HepG2 (cell line): ENCODE data around the gene AGXT. TPM values are rescaled to one million over a fixed set of nuclear protein-coding genes. Genes with fewer than 3 reads are reported as not detected.

ENCODE experiments used
- BCL6 ChIP-seq: IDR thresholded peaks from 2 replicates; pipeline ENCODE4 v1.6.1; 2016; ENCODE audit warnings: missing genetic modification reagents, missing compliant biosample characterization
- BRCA1 ChIP-seq: sonication (generic); formaldehyde crosslinking; IDR thresholded peaks from 2 replicates; pipeline ENCODE4 v1.4.0; 2020; ENCODE audit warnings: missing genetic modification reagents
- FOXK1 ChIP-seq: sonication (generic); formaldehyde crosslinking; IDR thresholded peaks from 2 replicates; pipeline ENCODE4 v1.4.0; 2020; ENCODE audit warnings: low read depth, missing genetic modification reagents, borderline replicate concordance
- GTF2F1 ChIP-seq: fragments of 150-350 bp; IDR thresholded peaks from 2 replicates; pipeline ENCODE4 v1.6.1; 2014; ENCODE audit warnings: low read length
- GTF3A ChIP-seq: sonication (generic); formaldehyde crosslinking; conservative IDR thresholded peaks from 2 replicates; pipeline ENCODE4 v1.4.0; 2020; ENCODE audit warnings: mild to moderate bottlenecking, missing genetic modification reagents
- HOXA7 ChIP-seq: sonication (generic); formaldehyde crosslinking; IDR thresholded peaks from 2 replicates; pipeline ENCODE4 v1.8.1; 2022; ENCODE audit warnings: mild to moderate bottlenecking, missing genetic modification reagents, moderate library complexity
- KMT2B ChIP-seq: IDR thresholded peaks from 2 replicates; pipeline ENCODE4 v1.6.1; 2016; ENCODE audit warnings: missing genetic modification reagents, missing compliant biosample characterization
- NR2F6 ChIP-seq, 2 experiments: IDR thresholded peaks; 2 replicates each; pipeline ENCODE4 v1.6.1; 2016; ENCODE audit warnings: antibody characterized with exemption in 1 of 2, mild to moderate bottlenecking in 1 of 2
- SMAD9 ChIP-seq: sonication (generic); formaldehyde crosslinking; IDR thresholded peaks from 2 replicates; pipeline ENCODE4 v1.5.1; 2020; ENCODE audit warnings: mild to moderate bottlenecking, missing genetic modification reagents
- TSC22D2 ChIP-seq: sonication (generic); formaldehyde crosslinking; IDR thresholded peaks from 2 replicates; pipeline ENCODE4 v1.5.1; 2020; ENCODE audit warnings: missing genetic modification reagents, mild to moderate bottlenecking, borderline replicate concordance
- ZFX ChIP-seq: sonication (generic); formaldehyde crosslinking; IDR thresholded peaks from 2 replicates; pipeline ENCODE4 v1.4.0; 2020; ENCODE audit warnings: mild to moderate bottlenecking, low read depth, missing genetic modification reagents, moderate library complexity
- ZKSCAN8 ChIP-seq: IDR thresholded peaks from 2 replicates; pipeline ENCODE4 v1.6.1; 2016; ENCODE audit warnings: borderline replicate concordance, missing genetic modification reagents, missing compliant biosample characterization
- ZMYM2 ChIP-seq: sonication (generic); formaldehyde crosslinking; IDR thresholded peaks from 2 replicates; pipeline ENCODE4 v1.8.0; 2022; ENCODE audit warnings: mild to moderate bottlenecking, missing genetic modification reagents
- ZNF138 ChIP-seq: sonication (generic); formaldehyde crosslinking; IDR thresholded peaks from 2 replicates; pipeline ENCODE4 v1.5.0; 2020; ENCODE audit warnings: mild to moderate bottlenecking, low read depth, missing genetic modification reagents
- ZNF563 ChIP-seq: sonication (generic); formaldehyde crosslinking; IDR thresholded peaks from 2 replicates; pipeline ENCODE4 v1.8.0; 2022; ENCODE audit warnings: mild to moderate bottlenecking, moderate library complexity, missing genetic modification reagents
- ZNF605 ChIP-seq: sonication (generic); formaldehyde crosslinking; IDR thresholded peaks from 2 replicates; pipeline ENCODE4 v1.8.0; 2022; ENCODE audit warnings: mild to moderate bottlenecking, missing genetic modification reagents
- ZNF841 ChIP-seq: sonication (generic); formaldehyde crosslinking; IDR thresholded peaks from 2 replicates; pipeline ENCODE4 v1.8.1; 2023; ENCODE audit warnings: missing genetic modification reagents, borderline replicate concordance
- polyA plus RNA-seq, 8 experiments: library from polyadenylated mRNA; depleted of rRNA in 3 of 8; stranded (reverse) in 7 of 8; unstranded in 1 of 8; fragments of >200 nt; fragmentation: Illumina TruSeq in 4 of 8; extraction: Trizol in 4 of 8; gene quantifications; 2 replicates each; pipeline versions ENCODE4 v1.2.1 to v1.2.3, GENCODE V29; 2011 to 2016; ENCODE audit warnings: low read depth in 4 of 8, missing spikeins in 1 of 8, mixed read lengths in 1 of 8; ENCODE audit not compliant: insufficient read depth in 1 of 8
- total RNA-seq, 5 experiments: library from RNA; depleted of rRNA; stranded (reverse); fragments of >200 nt; fragmentation: Illumina TruSeq; extraction: Trizol; gene quantifications; 2 replicates each; pipeline ENCODE4 v1.2.3, GENCODE V29; 2016; ENCODE audit warnings: low read depth in 1 of 5
- TF ChIP-seq, protein P1 (sequence below): sonication (generic); formaldehyde crosslinking; IDR thresholded peaks from 2 replicates; pipeline ENCODE4 v1.4.0; 2020; ENCODE audit warnings: mild to moderate bottlenecking, missing genetic modification reagents
- TF ChIP-seq, protein P2 (sequence below), 2 experiments: sonication (generic) in 1 of 2; formaldehyde crosslinking in 1 of 2; IDR thresholded peaks; 2 replicates each; pipeline versions ENCODE4 v1.4.0 to v1.6.1; 2016 to 2020; ENCODE audit warnings: borderline replicate concordance in 1 of 2, low read depth in 1 of 2, mild to moderate bottlenecking in 1 of 2, missing genetic modification reagents in 1 of 2
- TF ChIP-seq, protein P3 (sequence below): sonication (generic); formaldehyde crosslinking; IDR thresholded peaks from 2 replicates; pipeline ENCODE4 v1.5.0; 2020; ENCODE audit warnings: mild to moderate bottlenecking, missing genetic modification reagents

AGXT gene
- total and polyA plus RNA-seq, 2 of the 13 experiments (the other 11 are each of a cell fraction or from before 2014, with no cell fraction given), result 41.9 to 96.1 TPM

GRCh38 chr2:240857039-240858008 lies 11.3 kb upstream of the AGXT start (continued):
- TF ChIP-seq KMT2B (CRISPR knock-in tag) (peak; percentile 80; the same call in 1 of the 2 replicates), ZNF841 (CRISPR knock-in tag) (peak; percentile 80), HOXA7 (CRISPR knock-in tag) (peak; percentile 96), GTF2F1 (no peak; the same call in 1 of the 2 replicates), ZMYM2 (CRISPR knock-in tag) (peak; percentile 96), NR2F6 (IDR thresholded peaks at IDR 0.05) (peak; percentile 92), NR2F6 (CRISPR knock-in tag; IDR thresholded peaks at IDR 0.05) (peak; percentile 98), BCL6 (CRISPR knock-in tag) (peak; percentile 87), ZNF138 (CRISPR knock-in tag) (peak; percentile 92), SMAD9 (CRISPR knock-in tag) (peak; percentile 97; the same call in 1 of the 2 replicates), ZNF563 (CRISPR knock-in tag) (peak; percentile 72; the same call in 1 of the 2 replicates), ZNF605 (CRISPR knock-in tag) (peak; percentile 99), BRCA1 (CRISPR knock-in tag) (peak; percentile 92), FOXK1 (peak; percentile 67; the same call in 1 of the 2 replicates), ZFX (CRISPR knock-in tag) (peak; percentile 98), GTF3A (CRISPR knock-in tag) (no peak; the same call in 1 of the 2 replicates), TSC22D2 (CRISPR knock-in tag) (peak; percentile 98), ZKSCAN8 (peak; percentile 85; the same call in 1 of the 2 replicates)
- TF ChIP-seq, protein P1, sequence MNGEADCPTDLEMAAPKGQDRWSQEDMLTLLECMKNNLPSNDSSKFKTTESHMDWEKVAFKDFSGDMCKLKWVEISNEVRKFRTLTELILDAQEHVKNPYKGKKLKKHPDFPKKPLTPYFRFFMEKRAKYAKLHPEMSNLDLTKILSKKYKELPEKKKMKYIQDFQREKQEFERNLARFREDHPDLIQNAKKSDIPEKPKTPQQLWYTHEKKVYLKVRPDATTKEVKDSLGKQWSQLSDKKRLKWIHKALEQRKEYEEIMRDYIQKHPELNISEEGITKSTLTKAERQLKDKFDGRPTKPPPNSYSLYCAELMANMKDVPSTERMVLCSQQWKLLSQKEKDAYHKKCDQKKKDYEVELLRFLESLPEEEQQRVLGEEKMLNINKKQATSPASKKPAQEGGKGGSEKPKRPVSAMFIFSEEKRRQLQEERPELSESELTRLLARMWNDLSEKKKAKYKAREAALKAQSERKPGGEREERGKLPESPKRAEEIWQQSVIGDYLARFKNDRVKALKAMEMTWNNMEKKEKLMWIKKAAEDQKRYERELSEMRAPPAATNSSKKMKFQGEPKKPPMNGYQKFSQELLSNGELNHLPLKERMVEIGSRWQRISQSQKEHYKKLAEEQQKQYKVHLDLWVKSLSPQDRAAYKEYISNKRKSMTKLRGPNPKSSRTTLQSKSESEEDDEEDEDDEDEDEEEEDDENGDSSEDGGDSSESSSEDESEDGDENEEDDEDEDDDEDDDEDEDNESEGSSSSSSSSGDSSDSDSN (CRISPR knock-in tag), result peak; percentile 96
- TF ChIP-seq, protein P2, sequence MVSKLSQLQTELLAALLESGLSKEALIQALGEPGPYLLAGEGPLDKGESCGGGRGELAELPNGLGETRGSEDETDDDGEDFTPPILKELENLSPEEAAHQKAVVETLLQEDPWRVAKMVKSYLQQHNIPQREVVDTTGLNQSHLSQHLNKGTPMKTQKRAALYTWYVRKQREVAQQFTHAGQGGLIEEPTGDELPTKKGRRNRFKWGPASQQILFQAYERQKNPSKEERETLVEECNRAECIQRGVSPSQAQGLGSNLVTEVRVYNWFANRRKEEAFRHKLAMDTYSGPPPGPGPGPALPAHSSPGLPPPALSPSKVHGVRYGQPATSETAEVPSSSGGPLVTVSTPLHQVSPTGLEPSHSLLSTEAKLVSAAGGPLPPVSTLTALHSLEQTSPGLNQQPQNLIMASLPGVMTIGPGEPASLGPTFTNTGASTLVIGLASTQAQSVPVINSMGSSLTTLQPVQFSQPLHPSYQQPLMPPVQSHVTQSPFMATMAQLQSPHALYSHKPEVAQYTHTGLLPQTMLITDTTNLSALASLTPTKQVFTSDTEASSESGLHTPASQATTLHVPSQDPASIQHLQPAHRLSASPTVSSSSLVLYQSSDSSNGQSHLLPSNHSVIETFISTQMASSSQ (IDR thresholded peaks at IDR 0.05; ENCODE audit: low read depth), result 0 out of 2 replicates have a peak, but pooled peaks have one; percentile 36
- TF ChIP-seq, protein P2 (CRISPR knock-in tag; IDR thresholded peaks at IDR 0.05; ENCODE audit: borderline replicate concordance), result peak; percentile 88
- TF ChIP-seq, protein P3, sequence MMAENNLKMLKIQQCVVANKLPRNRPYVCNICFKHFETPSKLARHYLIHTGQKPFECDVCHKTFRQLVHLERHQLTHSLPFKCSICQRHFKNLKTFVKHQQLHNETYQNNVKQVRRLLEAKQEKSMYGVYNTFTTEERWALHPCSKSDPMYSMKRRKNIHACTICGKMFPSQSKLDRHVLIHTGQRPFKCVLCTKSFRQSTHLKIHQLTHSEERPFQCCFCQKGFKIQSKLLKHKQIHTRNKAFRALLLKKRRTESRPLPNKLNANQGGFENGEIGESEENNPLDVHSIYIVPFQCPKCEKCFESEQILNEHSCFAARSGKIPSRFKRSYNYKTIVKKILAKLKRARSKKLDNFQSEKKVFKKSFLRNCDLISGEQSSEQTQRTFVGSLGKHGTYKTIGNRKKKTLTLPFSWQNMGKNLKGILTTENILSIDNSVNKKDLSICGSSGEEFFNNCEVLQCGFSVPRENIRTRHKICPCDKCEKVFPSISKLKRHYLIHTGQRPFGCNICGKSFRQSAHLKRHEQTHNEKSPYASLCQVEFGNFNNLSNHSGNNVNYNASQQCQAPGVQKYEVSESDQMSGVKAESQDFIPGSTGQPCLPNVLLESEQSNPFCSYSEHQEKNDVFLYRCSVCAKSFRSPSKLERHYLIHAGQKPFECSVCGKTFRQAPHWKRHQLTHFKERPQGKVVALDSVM (CRISPR knock-in tag), result no peak; the same call in none of the 2 replicates
